HEK293 (cell line): ENCODE data around the gene ISCU.

Experiments used
- GLI2 ChIP-seq: fragments of 450-650 bp; formaldehyde crosslinking; IDR thresholded peaks from 2 replicates; pipeline ENCODE4; 2017; ENCODE audit warnings: missing biosample characterization, missing genetic modification characterization, low read depth, borderline replicate concordance
- GLI4 ChIP-seq: fragments of 450-650 bp; formaldehyde crosslinking; IDR thresholded peaks from 2 replicates; pipeline ENCODE4 v1.5.1; 2016; ENCODE audit warnings: missing biosample characterization, missing genetic modification characterization
- PRDM4 ChIP-seq: fragments of 450-650 bp; formaldehyde crosslinking; IDR thresholded peaks from 2 replicates; pipeline ENCODE4 v1.5.1; 2017; ENCODE audit warnings: missing biosample characterization, missing genetic modification characterization
- ZBTB48 ChIP-seq: fragments of 450-650 bp; formaldehyde crosslinking; IDR thresholded peaks from 2 replicates; pipeline ENCODE4 v1.5.1; 2016; ENCODE audit warnings: missing biosample characterization, missing genetic modification characterization
- ZNF114 ChIP-seq: fragments of 450-650 bp; formaldehyde crosslinking; IDR thresholded peaks from 2 replicates; pipeline ENCODE4 v1.5.0; 2017; ENCODE audit warnings: missing biosample characterization, missing genetic modification characterization
- ZNF132 ChIP-seq: fragments of 450-650 bp; formaldehyde crosslinking; IDR thresholded peaks from 2 replicates; pipeline ENCODE4 v1.5.1; 2017; ENCODE audit warnings: missing biosample characterization, missing genetic modification characterization, borderline replicate concordance
- ZNF214 ChIP-seq: fragments of 450-650 bp; formaldehyde crosslinking; IDR thresholded peaks from 2 replicates; pipeline ENCODE4 v1.5.1; 2017; ENCODE audit warnings: missing biosample characterization, mild to moderate bottlenecking, missing genetic modification characterization, borderline replicate concordance
- ZNF24 ChIP-seq: fragments of 450-650 bp; formaldehyde crosslinking; IDR thresholded peaks from 2 replicates; pipeline ENCODE4 v1.5.1; 2016; ENCODE audit warnings: missing biosample characterization, missing genetic modification characterization
- ZNF311 ChIP-seq: fragments of 450-650 bp; formaldehyde crosslinking; IDR thresholded peaks from 2 replicates; pipeline ENCODE4 v1.5.1; 2017; ENCODE audit warnings: missing biosample characterization, missing genetic modification characterization, borderline replicate concordance
- ZNF324 ChIP-seq: fragments of 450-650 bp; formaldehyde crosslinking; IDR thresholded peaks from 2 replicates; pipeline ENCODE4 v1.5.1; 2016; ENCODE audit warnings: missing biosample characterization, missing genetic modification characterization
- ZNF398 ChIP-seq: fragments of 450-650 bp; formaldehyde crosslinking; IDR thresholded peaks from 2 replicates; pipeline ENCODE4 v1.5.1; 2017; ENCODE audit warnings: missing biosample characterization, missing genetic modification characterization
- ZNF473 ChIP-seq: fragments of 450-650 bp; formaldehyde crosslinking; IDR thresholded peaks from 2 replicates; pipeline ENCODE4 v1.5.1; 2017; ENCODE audit warnings: missing biosample characterization, missing genetic modification characterization
- ZNF518A ChIP-seq: fragments of 450-650 bp; formaldehyde crosslinking; conservative IDR thresholded peaks from 2 replicates; pipeline ENCODE4 v1.5.1; 2016; ENCODE audit warnings: low read depth, missing biosample characterization, missing genetic modification characterization
- ZNF555 ChIP-seq: fragments of 450-650 bp; formaldehyde crosslinking; conservative IDR thresholded peaks from 2 replicates; pipeline ENCODE4 v1.5.1; 2017; ENCODE audit warnings: missing biosample characterization, mild to moderate bottlenecking, missing genetic modification characterization, inconsistent platforms
- ZNF558 ChIP-seq: fragments of 450-650 bp; formaldehyde crosslinking; IDR thresholded peaks from 2 replicates; pipeline ENCODE4 v1.5.1; 2016; ENCODE audit warnings: missing biosample characterization, missing genetic modification characterization
- ZNF692 ChIP-seq: fragments of 450-650 bp; formaldehyde crosslinking; IDR thresholded peaks from 2 replicates; pipeline ENCODE4 v1.5.1; 2016; ENCODE audit warnings: missing biosample characterization, missing genetic modification characterization
- ZNF701 ChIP-seq: fragments of 450-650 bp; formaldehyde crosslinking; IDR thresholded peaks from 2 replicates; pipeline ENCODE4 v1.5.1; 2016; ENCODE audit warnings: missing biosample characterization, missing genetic modification characterization
- ZNF776 ChIP-seq: fragments of 450-650 bp; formaldehyde crosslinking; IDR thresholded peaks from 2 replicates; pipeline ENCODE4 v1.5.0; 2017; ENCODE audit warnings: missing biosample characterization, missing genetic modification characterization, borderline replicate concordance
- ZNF843 ChIP-seq: fragments of 450-650 bp; formaldehyde crosslinking; IDR thresholded peaks from 2 replicates; pipeline ENCODE4 v1.5.1; 2016; ENCODE audit warnings: missing biosample characterization, missing genetic modification characterization
- TF ChIP-seq, protein P1 (sequence below): fragments of 450-650 bp; formaldehyde crosslinking; IDR thresholded peaks from 2 replicates; pipeline ENCODE4 v1.5.1; 2016; ENCODE audit warnings: missing biosample characterization, missing genetic modification characterization, low read depth
- TF ChIP-seq, protein P2 (sequence below): sonication (generic); formaldehyde crosslinking; IDR thresholded peaks from 2 replicates; pipeline ENCODE4 v1.8.1; 2022; ENCODE audit warnings: mild to moderate bottlenecking, moderate library complexity, missing genetic modification reagents

Gene ISCU

DNA sequence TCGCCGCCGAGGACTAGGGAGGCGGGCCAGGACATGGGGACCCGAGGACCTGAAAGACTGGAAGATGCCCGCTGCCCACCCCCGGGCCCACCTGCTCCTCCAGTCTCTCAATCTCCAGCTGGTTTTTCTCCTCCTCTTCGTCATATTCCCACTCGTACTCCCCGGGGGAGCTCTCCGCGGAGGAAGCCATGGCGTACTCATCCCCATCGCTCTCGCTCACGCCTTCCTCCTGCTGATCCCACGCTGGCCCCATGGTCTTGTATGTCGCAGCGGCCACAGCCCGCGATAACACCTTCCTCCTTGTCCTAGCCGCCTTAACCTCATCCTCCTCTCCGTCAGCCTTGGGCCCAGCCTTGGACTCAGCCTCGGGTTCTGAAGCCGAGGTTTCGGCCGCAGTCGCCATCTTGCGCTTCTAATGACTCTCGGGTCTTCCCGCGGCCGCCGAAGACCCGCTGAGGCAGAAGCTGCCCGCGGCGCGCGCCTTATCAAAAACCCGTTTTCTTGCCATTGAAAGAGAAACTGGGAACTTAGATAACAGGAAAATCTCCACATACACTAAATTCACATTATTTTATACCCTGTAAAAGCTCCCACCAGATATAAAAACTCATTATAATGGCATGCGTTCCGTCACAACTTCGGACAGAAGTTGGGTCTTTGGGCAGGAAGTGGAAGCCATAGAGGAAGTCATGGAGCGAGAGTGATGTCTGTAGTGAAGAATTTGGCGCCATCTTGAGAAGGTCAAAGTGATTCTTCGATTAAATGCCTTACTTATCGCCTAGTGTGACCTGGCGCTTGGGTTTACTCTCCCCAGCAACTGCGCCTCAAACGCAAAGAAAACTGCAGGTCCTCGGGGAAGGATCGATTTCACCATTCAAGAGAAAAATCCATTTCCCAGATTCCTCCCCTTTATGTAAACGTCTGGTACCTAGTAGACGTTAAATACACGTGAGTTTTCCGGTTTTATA is 1.4 kb upstream of the ISCU start, which contains the start of gene SART3 (continued):
- TF ChIP-seq ZNF114 (tag by site-specific recombination) (no peak), ZNF701 (tag by site-specific recombination) (no peak), ZNF776 (tag by site-specific recombination) (no peak), ZNF324 (tag by site-specific recombination) (0 out of 2 replicates have a peak, but pooled peaks have one; percentile 33), ZNF473 (tag by site-specific recombination) (no peak), ZNF555 (tag by site-specific recombination) (no peak), ZNF558 (tag by site-specific recombination) (no peak), GLI4 (tag by site-specific recombination) (no peak), ZNF311 (no peak), PRDM4 (tag by site-specific recombination) (no peak; the same call in 1 of the 2 replicates), ZNF518A (peak; percentile 81), ZNF214 (peak; percentile 14; the same call in 1 of the 2 replicates), ZNF398 (tag by site-specific recombination) (no peak), ZNF132 (tag by site-specific recombination) (no peak), ZNF24 (tag by site-specific recombination) (no peak), GLI2 (tag by site-specific recombination) (no peak), ZNF692 (tag by site-specific recombination) (peak; percentile 69), ZBTB48 (tag by site-specific recombination) (no peak), ZNF843 (no peak)
- TF ChIP-seq, protein P1, sequence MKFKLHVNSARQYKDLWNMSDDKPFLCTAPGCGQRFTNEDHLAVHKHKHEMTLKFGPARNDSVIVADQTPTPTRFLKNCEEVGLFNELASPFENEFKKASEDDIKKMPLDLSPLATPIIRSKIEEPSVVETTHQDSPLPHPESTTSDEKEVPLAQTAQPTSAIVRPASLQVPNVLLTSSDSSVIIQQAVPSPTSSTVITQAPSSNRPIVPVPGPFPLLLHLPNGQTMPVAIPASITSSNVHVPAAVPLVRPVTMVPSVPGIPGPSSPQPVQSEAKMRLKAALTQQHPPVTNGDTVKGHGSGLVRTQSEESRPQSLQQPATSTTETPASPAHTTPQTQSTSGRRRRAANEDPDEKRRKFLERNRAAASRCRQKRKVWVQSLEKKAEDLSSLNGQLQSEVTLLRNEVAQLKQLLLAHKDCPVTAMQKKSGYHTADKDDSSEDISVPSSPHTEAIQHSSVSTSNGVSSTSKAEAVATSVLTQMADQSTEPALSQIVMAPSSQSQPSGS (tag by site-specific recombination) = no peak
- TF ChIP-seq, protein P2, sequence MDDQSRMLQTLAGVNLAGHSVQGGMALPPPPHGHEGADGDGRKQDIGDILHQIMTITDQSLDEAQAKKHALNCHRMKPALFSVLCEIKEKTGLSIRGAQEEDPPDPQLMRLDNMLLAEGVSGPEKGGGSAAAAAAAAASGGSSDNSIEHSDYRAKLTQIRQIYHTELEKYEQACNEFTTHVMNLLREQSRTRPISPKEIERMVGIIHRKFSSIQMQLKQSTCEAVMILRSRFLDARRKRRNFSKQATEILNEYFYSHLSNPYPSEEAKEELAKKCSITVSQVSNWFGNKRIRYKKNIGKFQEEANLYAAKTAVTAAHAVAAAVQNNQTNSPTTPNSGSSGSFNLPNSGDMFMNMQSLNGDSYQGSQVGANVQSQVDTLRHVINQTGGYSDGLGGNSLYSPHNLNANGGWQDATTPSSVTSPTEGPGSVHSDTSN (CRISPR knock-in tag) = no peak
